Measurements from ENCODE around the gene CPA3.

CPA3 gene

GRCh38 chr3:148923592-148923991, 58.5 kb downstream of the CPA3 start:
- no peak for DNase-seq

- DNase-seq: no peak
Observed at GRCh38 chr3:148924562-148924961, 59.5 kb downstream of the CPA3 start.

DNA sequence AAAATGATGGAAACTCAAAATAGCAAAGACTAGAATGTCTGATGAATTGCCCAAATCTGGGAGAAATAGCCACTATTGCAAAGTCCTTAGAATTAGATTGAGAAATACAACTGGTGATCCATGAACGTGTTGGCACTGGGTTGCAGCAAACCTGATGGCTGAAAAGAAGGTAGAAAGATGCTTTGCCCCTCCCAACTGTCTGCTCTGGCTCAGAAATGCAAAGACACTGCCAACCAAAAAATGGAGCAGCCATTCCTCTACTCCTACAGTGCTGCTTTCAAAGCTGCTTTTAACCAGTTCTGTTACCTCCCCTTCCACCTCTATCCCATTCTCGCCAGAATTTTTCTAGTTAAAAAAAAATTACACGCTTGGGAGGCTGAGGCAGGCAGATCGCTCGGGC, 60.7 kb downstream of the CPA3 start:
- DNase-seq: no peak

- DNase-seq: no peak
Observed at GRCh38 chr3:148930752-148931151, 65.7 kb downstream of the CPA3 start.

GRCh38 chr3:148931574-148931973, 66.5 kb downstream of the CPA3 start:
- no peak for DNase-seq

- no peak for DNase-seq
Observed at GRCh38 chr3:148932972-148933371, 67.9 kb downstream of the CPA3 start.

- DNase-seq: no peak
Observed at GRCh38 chr3:148937467-148938255, 72.6 kb downstream of the CPA3 start.

GRCh38 chr3:148938306-148938705, 73.2 kb downstream of the CPA3 start:
- no peak for DNase-seq

GRCh38 chr3:148938936-148939335, 73.8 kb downstream of the CPA3 start:
- DNase-seq: no peak

DNA sequence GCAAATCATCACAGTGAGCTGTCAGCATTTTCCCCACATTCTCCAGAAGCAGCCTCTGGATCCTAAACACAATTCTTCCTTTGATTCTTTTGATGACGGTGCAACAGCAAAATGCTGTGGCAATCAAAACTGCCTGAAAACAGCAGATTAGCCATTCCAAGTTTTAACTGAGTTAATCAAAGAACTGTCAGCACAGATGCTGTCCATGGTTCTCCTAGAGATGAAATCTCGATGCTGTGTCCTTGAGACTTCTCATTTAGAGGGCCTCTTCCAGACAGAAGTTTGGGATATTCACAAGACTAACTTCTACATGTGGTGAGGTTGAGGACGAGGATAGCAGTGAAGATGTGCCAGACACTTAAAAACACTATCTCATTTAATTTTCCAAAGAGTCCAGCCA, 75.9 kb downstream of the CPA3 start:
- no peak for DNase-seq

DNA sequence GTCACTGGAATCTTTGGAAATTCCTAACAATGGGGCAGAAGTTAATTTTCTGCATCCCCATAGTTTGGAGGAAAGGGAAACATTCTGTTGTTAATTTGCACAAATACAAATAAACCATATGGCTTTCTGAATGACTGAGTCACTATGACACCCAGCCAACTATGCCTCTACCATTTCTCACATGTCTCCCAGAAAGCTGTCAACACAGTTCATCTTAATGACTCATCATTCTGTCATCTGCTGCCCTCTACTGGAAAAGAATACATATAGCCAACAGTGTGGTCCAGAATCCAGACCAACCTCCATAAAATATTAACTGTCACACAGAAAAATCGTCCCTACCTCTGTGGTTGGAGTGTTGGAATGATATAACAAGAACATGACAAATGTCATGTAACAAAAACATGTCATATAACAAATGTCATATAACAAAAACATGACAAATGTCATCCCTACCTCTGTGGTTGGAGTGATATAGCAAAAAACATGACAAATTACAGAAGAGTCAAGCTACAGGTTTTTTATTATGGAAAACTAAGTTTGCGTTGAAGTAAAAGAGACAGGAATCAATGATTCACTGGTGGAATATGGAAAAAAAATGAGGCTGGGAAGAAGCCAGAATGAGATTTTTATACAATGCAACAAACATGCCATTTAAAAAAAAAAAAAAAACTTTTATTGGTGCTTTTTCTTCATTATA, 78.6 kb downstream of the CPA3 start:
- peak; percentile 39 for DNase-seq

DNA sequence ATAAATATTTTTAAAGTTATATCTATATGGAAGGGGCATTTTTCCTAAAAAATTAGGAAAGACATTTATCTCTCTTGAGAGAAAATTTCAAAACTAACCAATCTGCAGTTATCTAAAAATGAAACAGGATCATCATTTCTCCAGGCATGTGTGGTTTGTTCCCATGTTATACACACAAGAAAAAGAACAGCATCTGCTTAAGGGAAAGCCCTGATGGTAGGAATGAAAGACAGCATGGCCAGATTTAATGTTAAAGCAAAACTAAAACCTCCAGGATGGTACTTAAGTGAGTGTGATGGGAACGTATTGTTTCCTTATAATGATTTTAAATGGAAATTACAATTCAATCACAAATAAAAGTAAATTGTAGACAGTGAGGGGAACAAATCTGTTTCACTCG, 80.0 kb downstream of the CPA3 start:
- DNase-seq: no peak
